Transverse colon (tissue), 4 donors: ENCODE results near the gene SLC22A31. TPM values are rescaled to one million over a fixed set of nuclear protein-coding genes. Genes with fewer than 3 reads are reported as not detected.

Experiments
- DNase-seq: peaks from one replicate; pipeline ENCODE4 v3.0.0-alpha.2; 2019
- H3K27ac ChIP-seq, 4 donors: fragments of 200-600 bp; sonication (generic); 2 replicates each; pipeline ENCODE4 v1.5.1; 2016 to 2018; ENCODE audit warnings: inconsistent platforms in 4 of 4
- H3K27me3 ChIP-seq: fragments of 200-600 bp; sonication (generic); 2 replicates; pipeline ENCODE4 v1.5.1; 2017; ENCODE audit warnings: inconsistent platforms
- H3K36me3 ChIP-seq, 4 donors: fragments of 200-600 bp; sonication (generic); 2 replicates each; pipeline ENCODE4 v1.5.1; 2017 to 2019; ENCODE audit warnings: inconsistent platforms in 4 of 4
- H3K4me1 ChIP-seq, 4 donors: fragments of 200-600 bp; sonication (generic); 2 replicates each; pipeline ENCODE4 v1.5.1; 2017 to 2020; ENCODE audit warnings: inconsistent platforms in 4 of 4
- H3K4me3 ChIP-seq, 4 donors: fragments of 200-600 bp; sonication (generic); 1 replicate in 1 of 4; 2 replicates in 3 of 4; pipeline versions ENCODE4 v1.5.1 to v1.6.1; 2017 to 2019; ENCODE audit warnings: inconsistent platforms in 4 of 4
- H3K9me3 ChIP-seq, 2 donors: fragments of 200-600 bp; sonication (generic); 2 replicates each; pipeline ENCODE4 v1.5.1; 2017 to 2019; ENCODE audit warnings: inconsistent platforms in 2 of 2
- EP300 ChIP-seq: sonication (generic); formaldehyde crosslinking; IDR thresholded peaks from one replicate; pipeline ENCODE4 v1.6.1; 2017; ENCODE audit warnings: antibody characterized with exemption, low read depth
- POLR2A ChIP-seq: fragments of 450-650 bp; IDR thresholded peaks from one replicate; pipeline ENCODE4 v1.6.1; 2016; ENCODE audit warnings: antibody characterized with exemption, mild to moderate bottlenecking, moderate library complexity
- POLR2AphosphoS5 ChIP-seq, 3 donors: sonication (generic); formaldehyde crosslinking; IDR thresholded peaks; one replicate each; pipeline ENCODE4 v1.6.1; 2016; ENCODE audit warnings: antibody characterized with exemption in 3 of 3
- WGBS, 2 donors: methylation state at CpG; one replicate each; pipeline ENCODE4 v1.1.5; 2018; ENCODE audit warnings: low coverage in 1 of 2; 5-methylcytosine and 5-hydroxymethylcytosine counted together
- in situ Hi-C, 4 donors: fragments of 200-750 bp; cut with MboI; loops; one replicate each; pipeline versions ENCODE4 v1.15.0 to v1.15.1; 2017; ENCODE audit warnings: low sequenced_read_pairs in 3 of 4, low pct_ligation_motif_present in 1 of 4, low pct_unique_long_range_greater_than_20kb in 1 of 4
- intact Hi-C: fragments of 100-400 bp; cut with DNase I; formaldehyde crosslinking; loops from one replicate; pipeline ENCODE4 v1.15.1; 2023; ENCODE audit warnings: low total_unique reads
- total RNA-seq, 4 donors: library from RNA; depleted of rRNA; stranded (reverse); fragments of >200 nt; gene quantifications; one replicate each; pipeline ENCODE4 v1.1.0, GENCODE V29; 2016
- TF ChIP-seq, protein P1 (sequence below), 5 experiments: fragments of 200-600 bp in 3 of 5; fragments of 450-650 bp in 2 of 5; sonication (generic) in 3 of 5; IDR thresholded peaks; 1 replicate in 2 of 5; 2 replicates in 3 of 5; pipeline ENCODE4 v1.5.1; 2016 to 2017; ENCODE audit warnings: antibody characterized with exemption in 5 of 5, inconsistent platforms in 3 of 5, mild to moderate bottlenecking in 2 of 5, moderate library complexity in 1 of 5

The SLC22A31 gene
- total RNA-seq, 4 donors from 2014 or later, result 1.3 TPM; not detected in 3

DNA sequence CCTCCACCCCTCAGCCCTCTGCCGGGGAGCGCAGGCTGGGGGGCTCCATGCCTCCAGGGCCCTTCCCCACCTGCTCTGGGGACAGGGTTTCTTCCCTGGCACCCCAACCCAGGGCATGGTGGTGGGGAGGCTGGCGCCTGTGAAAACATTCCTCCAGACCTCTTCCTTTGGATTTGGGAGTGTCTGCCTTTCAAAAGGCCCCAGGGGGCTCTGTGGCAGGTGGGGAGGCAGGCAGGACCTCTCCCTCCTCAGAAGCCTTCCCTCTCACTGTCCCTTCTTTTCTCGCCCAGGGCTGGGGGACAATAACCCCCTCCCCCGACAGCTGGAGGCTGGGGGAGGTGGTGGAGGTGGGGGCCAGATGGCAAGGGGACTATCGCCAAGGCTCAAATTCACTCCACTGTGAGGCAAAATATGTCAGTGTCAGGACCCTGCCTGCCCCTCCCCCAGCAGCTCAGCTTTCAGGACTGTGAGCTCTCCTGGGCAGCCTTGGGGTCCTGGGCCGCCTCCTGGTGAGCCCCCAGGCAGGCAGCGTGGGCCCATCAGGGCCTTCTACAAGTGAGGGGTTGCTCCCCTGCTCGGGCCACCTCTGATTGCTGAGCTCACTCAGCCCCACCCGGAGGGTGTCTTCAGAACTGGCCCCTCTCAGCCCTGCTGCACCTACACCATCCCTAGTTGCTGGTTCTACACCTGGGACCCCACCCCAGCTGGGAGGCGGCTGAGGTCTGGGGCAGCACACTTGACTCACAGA is 27.0 kb downstream of the SLC22A31 start:
- no peaks in the 10 kb centered on the region for H3K9me3 ChIP-seq
- no peak for TF ChIP-seq EP300
- TF ChIP-seq, protein P1, sequence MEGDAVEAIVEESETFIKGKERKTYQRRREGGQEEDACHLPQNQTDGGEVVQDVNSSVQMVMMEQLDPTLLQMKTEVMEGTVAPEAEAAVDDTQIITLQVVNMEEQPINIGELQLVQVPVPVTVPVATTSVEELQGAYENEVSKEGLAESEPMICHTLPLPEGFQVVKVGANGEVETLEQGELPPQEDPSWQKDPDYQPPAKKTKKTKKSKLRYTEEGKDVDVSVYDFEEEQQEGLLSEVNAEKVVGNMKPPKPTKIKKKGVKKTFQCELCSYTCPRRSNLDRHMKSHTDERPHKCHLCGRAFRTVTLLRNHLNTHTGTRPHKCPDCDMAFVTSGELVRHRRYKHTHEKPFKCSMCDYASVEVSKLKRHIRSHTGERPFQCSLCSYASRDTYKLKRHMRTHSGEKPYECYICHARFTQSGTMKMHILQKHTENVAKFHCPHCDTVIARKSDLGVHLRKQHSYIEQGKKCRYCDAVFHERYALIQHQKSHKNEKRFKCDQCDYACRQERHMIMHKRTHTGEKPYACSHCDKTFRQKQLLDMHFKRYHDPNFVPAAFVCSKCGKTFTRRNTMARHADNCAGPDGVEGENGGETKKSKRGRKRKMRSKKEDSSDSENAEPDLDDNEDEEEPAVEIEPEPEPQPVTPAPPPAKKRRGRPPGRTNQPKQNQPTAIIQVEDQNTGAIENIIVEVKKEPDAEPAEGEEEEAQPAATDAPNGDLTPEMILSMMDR (IDR thresholded peaks at IDR 0.05), result no peak
- TF ChIP-seq POLR2A, result no peak
- TF ChIP-seq POLR2AphosphoS5 (IDR thresholded peaks at IDR 0.05), result no peak
- H3K4me3 ChIP-seq, result no peak overlapping the region
- H3K36me3 ChIP-seq, result no peaks in the 10 kb centered on the region
- in situ Hi-C loops (loop anchor here in 2 of 4 donors (25.0 kb wide), 1 partner anchor 236 kb away; no protein-coding TSS in a partner anchor), intact Hi-C loops (no loop called here)
- peaks cover 10 to 17% (median 13%) of the 10 kb centered on the region in 4 donors for H3K4me1 ChIP-seq
- H3K27ac ChIP-seq, result no peak overlapping the region
- no peak for DNase-seq
- WGBS, 2 donors, result 59% methylated on average over 10 of the region's 11 CpGs; no CpG with 5 or more reads in 1 of the 2 donors
- peaks cover 81% of the 10 kb centered on the region for H3K27me3 ChIP-seq

DNA sequence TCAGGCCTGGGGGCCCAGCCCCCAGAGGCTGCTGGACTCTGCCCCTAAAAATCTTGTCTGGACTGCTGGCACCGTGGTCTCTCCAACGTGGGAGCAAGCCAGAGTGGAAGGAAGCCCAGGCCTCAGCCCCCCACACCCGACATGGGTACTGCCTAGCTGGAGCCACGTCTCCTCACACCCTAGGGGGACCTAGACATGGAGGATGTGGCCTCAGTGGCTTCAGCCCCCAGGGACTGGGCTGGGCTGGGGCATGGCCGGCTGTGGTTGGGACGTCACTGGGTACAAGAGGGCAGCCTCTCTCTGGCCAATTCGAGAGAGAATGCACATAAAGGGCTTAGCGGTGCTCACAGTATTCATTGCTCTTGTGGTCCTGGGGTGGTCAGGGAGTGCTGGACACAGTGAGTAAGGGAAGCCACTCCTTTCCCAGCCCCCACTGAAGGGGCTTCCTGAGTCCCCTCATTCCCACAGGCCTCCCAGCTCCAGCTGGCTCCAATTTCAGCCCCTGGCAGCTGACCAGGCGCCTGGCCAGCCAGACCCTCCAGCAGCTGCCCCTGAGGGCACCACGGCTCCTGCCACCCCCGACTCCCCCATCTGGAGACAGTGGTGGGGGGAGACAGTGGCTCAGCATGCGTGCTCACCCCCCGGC is 27.7 kb downstream of the SLC22A31 start:
- intact Hi-C loops, result no loop called here
- no peaks in the 10 kb centered on the region for H3K36me3 ChIP-seq
- H3K4me3 ChIP-seq, result no peak overlapping the region
- H3K27me3 ChIP-seq, result peaks cover 88% of the 10 kb centered on the region
- in situ Hi-C loops, result loop anchor here in 2 of 4 donors (25.0 kb wide), 1 partner anchor 235 kb away; no protein-coding TSS in a partner anchor
- H3K9me3 ChIP-seq, result no peaks in the 10 kb centered on the region
- WGBS, 2 donors, result 26% methylated on average over 8 of the region's 13 CpGs; no CpG with 5 or more reads in 1 of the 2 donors
- TF ChIP-seq POLR2AphosphoS5 (IDR thresholded peaks at IDR 0.05), result no peak
- TF ChIP-seq POLR2A, result no peak
- TF ChIP-seq EP300, result no peak
- TF ChIP-seq, protein P1 (IDR thresholded peaks at IDR 0.05), result no peak
- no peak overlapping the region for H3K27ac ChIP-seq
- no peak for DNase-seq
- peaks cover 10 to 17% (median 13%) of the 10 kb centered on the region in 4 donors for H3K4me1 ChIP-seq

DNA sequence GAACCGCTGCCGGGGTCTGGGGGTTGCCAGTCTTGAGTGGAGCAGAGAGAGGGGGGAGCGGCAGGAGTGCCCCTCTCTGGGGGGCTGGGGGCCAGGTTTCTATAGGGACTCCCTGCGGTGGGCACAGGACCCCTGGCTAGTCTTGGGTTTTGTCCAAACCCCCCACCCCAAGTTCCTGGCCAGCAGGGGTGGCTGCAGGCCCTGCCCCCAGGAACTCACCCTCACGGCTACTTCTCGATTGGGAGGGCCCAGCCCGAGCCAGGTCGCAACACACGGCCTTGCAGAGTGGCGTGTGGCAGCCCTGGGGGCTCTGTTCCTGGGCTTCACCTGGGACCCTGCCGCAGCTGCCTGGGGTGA is 28.2 kb downstream of the SLC22A31 start:
- Histone ChIP-seq H3K27ac (no peak overlapping the region), H3K36me3 (no peaks in the 10 kb centered on the region), H3K4me3 (no peak overlapping the region), H3K4me1 (peaks cover 15 to 20% (median 17%) of the 10 kb centered on the region in 4 donors), H3K9me3 (no peaks in the 10 kb centered on the region), H3K27me3 (peaks cover 87% of the 10 kb centered on the region)
- in situ Hi-C loops, result loop anchor here in 2 of 4 donors (25.0 kb wide), 1 partner anchor 235 kb away; no protein-coding TSS in a partner anchor
- 69% methylated on average over 9 of the region's 11 CpGs; no CpG with 5 or more reads in 1 of the 2 donors for WGBS, 2 donors
- no peak for DNase-seq
- intact Hi-C loops, result no loop called here
- TF ChIP-seq EP300 (no peak), POLR2AphosphoS5 (IDR thresholded peaks at IDR 0.05) (no peak), POLR2A (no peak)
- TF ChIP-seq, protein P1 (IDR thresholded peaks at IDR 0.05), result no peak
